Testis (tissue), 3 donors: Measurements from ENCODE around the gene NKAIN4. TPM values are rescaled to one million over a fixed set of nuclear protein-coding genes. Genes with fewer than 3 reads are reported as not detected.

Source experiments
- DNase-seq: peaks from one replicate; pipeline ENCODE4 v3.0.0-alpha.2; 2019
- H3K27ac ChIP-seq, 2 donors: fragments of 200-600 bp; sonication (generic); one replicate each; pipeline ENCODE4 v1.5.1; 2019
- H3K27me3 ChIP-seq: fragments of 200-600 bp; sonication (generic); one replicate; pipeline ENCODE4 v1.5.1; 2019
- H3K36me3 ChIP-seq: fragments of 200-600 bp; sonication (generic); one replicate; pipeline ENCODE4 v1.5.1; 2017; ENCODE audit warnings: low read depth; ENCODE audit errors: missing control alignments
- H3K4me1 ChIP-seq: fragments of 200-600 bp; sonication (generic); one replicate; pipeline ENCODE4 v1.5.1; 2019
- H3K4me3 ChIP-seq, 2 donors: fragments of 200-600 bp; sonication (generic); one replicate each; pipeline ENCODE4 v1.5.1; 2017 to 2019
- H3K9me3 ChIP-seq: fragments of 200-600 bp; sonication (generic); one replicate; pipeline ENCODE4 v1.5.1; 2017
- POLR2A ChIP-seq: fragments of 450-650 bp; IDR thresholded peaks from one replicate; pipeline ENCODE4 v1.6.1; 2017; ENCODE audit warnings: antibody characterized with exemption, mild to moderate bottlenecking, moderate library complexity
- WGBS, 2 donors: methylation state at CpG; one replicate each; pipeline ENCODE4 v1.1.5; 2018; 5-methylcytosine and 5-hydroxymethylcytosine counted together
- intact Hi-C: fragments of 100-400 bp; cut with DNase I; formaldehyde crosslinking; loops from one replicate; pipeline ENCODE4 v1.15.1; 2023; ENCODE audit warnings: low total_unique reads
- polyA plus RNA-seq: library from polyadenylated mRNA; stranded (reverse); fragments of 350-450 nt; fragmentation: Illumina TruSeq; extraction: RNeasy Lipid Tissue Mini Kit (QIAGEN cat#74804); gene quantifications from one replicate; pipeline ENCODE4 v1.2.3, GENCODE V29; 2014; ENCODE audit warnings: low read depth, low replicate concordance; ENCODE audit not compliant: insufficient read depth
- total RNA-seq, 2 donors: library from RNA; depleted of rRNA; stranded (reverse); fragments of >200 nt; gene quantifications; one replicate each; pipeline ENCODE4 v1.2.3, GENCODE V29; 2016
- TF ChIP-seq, protein P1 (sequence below), 3 experiments: fragments of 450-650 bp in 2 of 3; fragments of 200-600 bp in 1 of 3; sonication (generic) in 1 of 3; IDR thresholded peaks; one replicate each; pipeline ENCODE4 v1.5.1; 2016 to 2019; ENCODE audit warnings: antibody characterized with exemption in 3 of 3, mild to moderate bottlenecking in 2 of 3, moderate library complexity in 1 of 3

Gene NKAIN4
- total and polyA plus RNA-seq, 3 donors from 2014 or later = 3.9 to 6.0 (median 4.7) TPM

DNA sequence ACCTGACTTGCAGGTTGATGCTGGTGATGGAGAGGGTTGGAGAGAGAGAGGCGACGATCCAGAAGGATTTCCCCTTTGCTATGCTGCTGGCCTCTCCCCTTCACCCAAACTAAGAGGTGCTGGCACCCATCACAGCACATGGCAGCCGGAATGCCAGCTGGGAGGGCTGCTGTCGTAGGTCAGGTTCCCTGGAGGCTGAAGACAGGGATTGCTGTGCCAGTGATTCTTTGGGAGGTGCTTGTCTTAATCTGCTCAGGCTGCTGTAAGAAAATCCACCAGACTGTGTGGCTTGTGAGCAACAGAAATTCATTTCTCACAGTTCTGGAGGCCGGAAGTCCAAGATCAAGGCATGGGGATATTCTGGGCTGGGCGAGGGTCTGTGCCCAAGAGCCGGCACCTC is 14.0 kb upstream of the NKAIN4 start:
- no peak for TF ChIP-seq POLR2A
- TF ChIP-seq, protein P1, sequence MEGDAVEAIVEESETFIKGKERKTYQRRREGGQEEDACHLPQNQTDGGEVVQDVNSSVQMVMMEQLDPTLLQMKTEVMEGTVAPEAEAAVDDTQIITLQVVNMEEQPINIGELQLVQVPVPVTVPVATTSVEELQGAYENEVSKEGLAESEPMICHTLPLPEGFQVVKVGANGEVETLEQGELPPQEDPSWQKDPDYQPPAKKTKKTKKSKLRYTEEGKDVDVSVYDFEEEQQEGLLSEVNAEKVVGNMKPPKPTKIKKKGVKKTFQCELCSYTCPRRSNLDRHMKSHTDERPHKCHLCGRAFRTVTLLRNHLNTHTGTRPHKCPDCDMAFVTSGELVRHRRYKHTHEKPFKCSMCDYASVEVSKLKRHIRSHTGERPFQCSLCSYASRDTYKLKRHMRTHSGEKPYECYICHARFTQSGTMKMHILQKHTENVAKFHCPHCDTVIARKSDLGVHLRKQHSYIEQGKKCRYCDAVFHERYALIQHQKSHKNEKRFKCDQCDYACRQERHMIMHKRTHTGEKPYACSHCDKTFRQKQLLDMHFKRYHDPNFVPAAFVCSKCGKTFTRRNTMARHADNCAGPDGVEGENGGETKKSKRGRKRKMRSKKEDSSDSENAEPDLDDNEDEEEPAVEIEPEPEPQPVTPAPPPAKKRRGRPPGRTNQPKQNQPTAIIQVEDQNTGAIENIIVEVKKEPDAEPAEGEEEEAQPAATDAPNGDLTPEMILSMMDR (IDR thresholded peaks at IDR 0.05) = no peak
- no peak overlapping the region for H3K4me3 ChIP-seq
- H3K27me3 ChIP-seq = no peaks in the 10 kb centered on the region
- H3K27ac ChIP-seq = no peak overlapping the region
- H3K36me3 ChIP-seq = no peaks in the 10 kb centered on the region
- peaks cover under 1% of the 10 kb centered on the region for H3K4me1 ChIP-seq
- WGBS, 2 donors = 71 to 76% methylated on average over 4 to 7 of the region's 7 CpGs
- H3K9me3 ChIP-seq = no peaks in the 10 kb centered on the region
- no peak for DNase-seq
- intact Hi-C loops = no loop called here

DNA sequence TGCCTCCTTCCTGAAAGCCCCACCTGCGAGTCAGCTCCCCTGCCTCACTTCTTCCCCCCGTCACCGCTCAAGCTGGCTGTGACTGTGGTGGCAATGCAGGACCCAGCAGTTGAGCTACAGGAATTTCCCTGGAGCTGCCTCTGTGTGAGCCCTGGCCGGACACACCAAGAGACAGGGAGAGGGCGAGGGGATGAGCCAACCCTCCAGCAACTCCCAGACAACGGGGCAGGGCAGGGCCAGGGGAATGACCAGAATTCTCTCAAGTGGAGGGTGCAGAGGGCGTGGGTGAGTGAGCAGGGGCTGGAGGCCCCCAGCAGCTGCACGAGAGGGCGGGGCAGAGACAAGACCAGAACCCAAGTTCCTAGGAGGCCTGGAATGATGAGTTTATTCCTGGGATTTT is 13.4 kb upstream of the NKAIN4 start:
- TF ChIP-seq POLR2A = no peak
- TF ChIP-seq, protein P1 (IDR thresholded peaks at IDR 0.05) = no peak

DNA sequence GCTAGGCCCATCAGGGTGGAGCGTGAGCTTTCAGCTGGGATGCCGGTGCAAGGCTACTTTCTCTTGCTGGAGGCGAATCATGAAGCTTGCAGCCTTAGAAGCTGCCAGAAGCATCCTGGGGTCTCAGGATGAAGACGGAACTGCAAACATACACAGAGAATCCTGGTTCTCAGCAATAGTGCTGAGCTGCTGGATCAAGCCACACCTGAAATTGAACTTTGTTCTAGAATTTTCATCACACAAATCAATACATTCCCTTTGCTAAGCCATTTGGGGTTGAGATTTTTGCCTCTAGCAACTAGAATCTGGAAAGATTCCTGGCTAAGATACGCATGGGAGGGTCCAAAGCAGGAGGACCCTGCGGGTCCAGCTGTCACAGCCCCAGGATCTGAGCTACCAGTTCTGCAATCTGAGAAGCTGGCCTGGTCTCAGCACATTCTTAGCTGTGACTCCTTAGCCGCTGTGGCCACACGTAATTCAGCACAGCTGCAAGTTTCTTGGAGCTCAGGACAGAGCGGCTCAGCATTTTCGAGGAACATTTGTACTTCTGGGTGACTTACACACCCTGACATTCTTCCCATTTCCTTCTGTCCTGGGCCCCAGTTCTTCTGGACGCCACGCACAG is 11.7 kb upstream of the NKAIN4 start:
- no peak overlapping the region for H3K4me3 ChIP-seq
- 50 to 55% methylated on average over 9 to 12 of the region's 12 CpGs for WGBS, 2 donors
- H3K27me3 ChIP-seq = no peaks in the 10 kb centered on the region
- H3K27ac ChIP-seq = no peak overlapping the region
- no peaks in the 10 kb centered on the region for H3K4me1 ChIP-seq
- DNase-seq = no peak
- intact Hi-C loops = no loop called here
- no peaks in the 10 kb centered on the region for H3K36me3 ChIP-seq
- H3K9me3 ChIP-seq = no peaks in the 10 kb centered on the region
- TF ChIP-seq POLR2A = no peak
- TF ChIP-seq, protein P1 (IDR thresholded peaks at IDR 0.05) = no peak

More for the DNA sequence above, 13.4 kb upstream of the NKAIN4 start:
- no peaks in the 10 kb centered on the region for H3K9me3 ChIP-seq
- H3K4me3 ChIP-seq = no peak overlapping the region
- DNase-seq = no peak
- no peaks in the 10 kb centered on the region for H3K4me1 ChIP-seq
- intact Hi-C loops = no loop called here
- no peaks in the 10 kb centered on the region for H3K27me3 ChIP-seq
- no peak overlapping the region for H3K27ac ChIP-seq
- WGBS, 2 donors = 68 to 75% methylated on average over 6 to 9 of the region's 9 CpGs
- H3K36me3 ChIP-seq = no peaks in the 10 kb centered on the region

DNA sequence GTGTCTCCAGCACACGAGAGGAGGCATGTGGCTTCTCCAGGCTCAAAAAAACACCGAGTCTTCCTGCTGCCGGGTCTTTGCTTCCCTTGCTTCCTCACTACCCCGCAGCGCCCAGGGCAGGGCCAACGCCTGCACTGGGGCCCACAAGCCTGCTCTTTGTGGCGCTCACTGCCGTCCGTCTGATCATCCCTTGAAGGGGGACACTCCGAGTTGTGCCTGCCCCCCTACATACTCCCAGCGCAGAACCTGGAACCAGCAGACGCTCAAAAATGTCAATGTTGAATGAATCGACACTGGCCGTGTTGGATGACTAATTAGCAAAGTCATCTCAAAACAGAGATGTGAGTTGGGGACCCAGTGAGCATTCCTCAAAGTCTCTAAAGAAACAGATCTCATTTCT is 10.3 kb upstream of the NKAIN4 start:
- Histone ChIP-seq H3K27ac (no peak overlapping the region), H3K27me3 (no peaks in the 10 kb centered on the region), H3K36me3 (no peaks in the 10 kb centered on the region), H3K4me1 (no peaks in the 10 kb centered on the region), H3K9me3 (no peaks in the 10 kb centered on the region), H3K4me3 (no peak overlapping the region)
- TF ChIP-seq, protein P1 (IDR thresholded peaks at IDR 0.05) = no peak
- TF ChIP-seq POLR2A = no peak
- DNase-seq = no peak
- 33 to 52% methylated on average over 14 of the region's 14 CpGs for whole genome bisulfite sequencing, 2 donors
- intact Hi-C loops = no loop called here

DNA sequence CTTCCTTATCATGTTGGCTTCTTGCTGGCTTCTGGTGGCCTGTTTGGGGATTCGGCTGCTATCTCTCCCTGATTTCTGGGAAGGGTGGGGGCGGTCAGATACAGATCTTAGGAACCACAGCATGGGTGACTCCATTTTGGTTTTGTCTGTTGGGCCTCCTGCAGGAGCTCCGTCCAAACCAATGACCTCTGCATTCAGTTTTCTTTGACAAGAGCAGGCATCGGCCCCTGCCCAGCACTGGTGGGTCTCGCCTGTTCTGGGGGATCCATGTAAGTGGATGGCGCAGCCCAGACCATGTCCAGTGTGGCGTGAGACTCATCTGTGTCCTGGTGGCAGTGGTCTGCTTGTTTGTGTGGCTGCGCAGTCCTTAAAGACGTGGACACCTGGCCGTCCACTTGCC is 9.7 kb upstream of the NKAIN4 start:
- H3K27me3 ChIP-seq = no peaks in the 10 kb centered on the region
- no peak for TF ChIP-seq POLR2A
- TF ChIP-seq, protein P1 (IDR thresholded peaks at IDR 0.05) = no peak
- H3K36me3 ChIP-seq = no peaks in the 10 kb centered on the region
- H3K4me3 ChIP-seq = no peak overlapping the region
- intact Hi-C loops = no loop called here
- 86 to 88% methylated on average over 5 to 10 of the region's 10 CpGs for WGBS, 2 donors
- H3K4me1 ChIP-seq = no peaks in the 10 kb centered on the region
- no peaks in the 10 kb centered on the region for H3K9me3 ChIP-seq
- DNase-seq = no peak
- H3K27ac ChIP-seq = no peak overlapping the region
